H9 (cell line): ENCODE results near the gene EFNB1. TPM values are rescaled to one million over a fixed set of nuclear protein-coding genes. Genes with fewer than 3 reads are reported as not detected.

Experiments
- DNase-seq: peaks from one replicate; pipeline ENCODE4 v3.0.0-alpha.2; 2017
- H2AFZ ChIP-seq: one replicate; pipeline ENCODE4 v1.6.1; 2013; ENCODE audit warnings: mild to moderate bottlenecking, low read length, control low read depth, moderate library complexity
- H2AK5ac ChIP-seq: 2 replicates; pipeline ENCODE4 v1.6.1; 2013; ENCODE audit warnings: low read length, control low read depth, mixed read lengths; ENCODE audit not compliant: insufficient read length
- H2BK120ac ChIP-seq: one replicate; pipeline ENCODE4 v1.6.1; 2013; ENCODE audit warnings: low read depth, mild to moderate bottlenecking, low read length, control low read depth, inconsistent platforms; ENCODE audit not compliant: poor library complexity, severe bottlenecking
- H2BK12ac ChIP-seq: 2 replicates; pipeline ENCODE4 v1.6.1; 2013; ENCODE audit warnings: low read length, control low read depth, mixed read lengths, low read depth; ENCODE audit not compliant: insufficient read length
- H2BK15ac ChIP-seq: 2 replicates; pipeline ENCODE4 v1.6.1; 2013; ENCODE audit warnings: low read depth, low read length, control low read depth
- H2BK20ac ChIP-seq: one replicate; pipeline ENCODE4 v1.6.1; 2013; ENCODE audit warnings: low read depth, mild to moderate bottlenecking, low read length, control low read depth, inconsistent platforms; ENCODE audit not compliant: poor library complexity, severe bottlenecking
- H2BK5ac ChIP-seq: 2 replicates; pipeline ENCODE4 v1.6.1; 2013; ENCODE audit warnings: low read length, control low read depth, mixed read lengths; ENCODE audit not compliant: insufficient read length
- H3K14ac ChIP-seq: 2 replicates; pipeline ENCODE4 v1.6.1; 2013; ENCODE audit warnings: low read length, control low read depth; ENCODE audit not compliant: insufficient read depth
- H3K18ac ChIP-seq: 2 replicates; pipeline ENCODE4 v1.6.1; 2013; ENCODE audit warnings: low read depth, mild to moderate bottlenecking, mixed read lengths, low read length, control low read depth; ENCODE audit not compliant: insufficient read length
- H3K23ac ChIP-seq: 2 replicates; pipeline ENCODE4 v1.6.1; 2013; ENCODE audit warnings: low read length, control low read depth, mixed read lengths, low read depth; ENCODE audit not compliant: insufficient read length
- H3K23me2 ChIP-seq: 2 replicates; pipeline ENCODE4 v1.6.1; 2013; ENCODE audit warnings: low read depth, mild to moderate bottlenecking, mixed read lengths, low read length, control low read depth; ENCODE audit not compliant: insufficient read length, poor library complexity, severe bottlenecking
- H3K27ac ChIP-seq: 2 replicates; pipeline ENCODE4 v1.5.1; 2013; ENCODE audit warnings: low read length, control low read depth, mixed read lengths, low read depth; ENCODE audit not compliant: insufficient read length
- H3K27me3 ChIP-seq: 2 replicates; pipeline ENCODE4 v1.6.1; 2013; ENCODE audit warnings: low read length, control low read depth, inconsistent platforms; ENCODE audit not compliant: insufficient read depth
- H3K4ac ChIP-seq: 2 replicates; pipeline ENCODE4 v1.6.1; 2013; ENCODE audit warnings: low read depth, mild to moderate bottlenecking, control low read depth, inconsistent platforms, low read length, moderate library complexity
- H3K4me1 ChIP-seq: 2 replicates; pipeline ENCODE4 v1.6.1; 2013; ENCODE audit warnings: low read length, control low read depth, inconsistent platforms; ENCODE audit not compliant: insufficient read depth
- H3K4me2 ChIP-seq: 2 replicates; pipeline ENCODE4 v1.6.1; 2013; ENCODE audit warnings: low read length, control low read depth, mixed read lengths; ENCODE audit not compliant: insufficient read length, insufficient read depth
- H3K56ac ChIP-seq: 2 replicates; pipeline ENCODE4 v1.6.1; 2013; ENCODE audit warnings: low read depth, mild to moderate bottlenecking, mixed read lengths, low read length, control low read depth; ENCODE audit not compliant: insufficient read length
- H3K79me1 ChIP-seq: 2 replicates; pipeline ENCODE4 v1.6.1; 2013; ENCODE audit warnings: low read depth, mild to moderate bottlenecking, moderate library complexity, low read length, control low read depth, inconsistent platforms; ENCODE audit not compliant: insufficient read depth, poor library complexity, severe bottlenecking
- H3K79me2 ChIP-seq: 2 replicates; pipeline ENCODE4 v1.6.1; 2013; ENCODE audit warnings: low read length, control low read depth, inconsistent platforms; ENCODE audit not compliant: insufficient read depth
- H3K9ac ChIP-seq: 2 replicates; pipeline ENCODE4 v1.6.1; 2013; ENCODE audit warnings: low read length, control low read depth, mixed read lengths; ENCODE audit not compliant: insufficient read length; ENCODE audit errors: extremely low read depth
- H3K9me3 ChIP-seq: one replicate; pipeline ENCODE4 v1.6.1; 2013; ENCODE audit warnings: low read depth, low read length, inconsistent platforms; ENCODE audit not compliant: control insufficient read depth
- H3T11ph ChIP-seq: one replicate; pipeline ENCODE4 v1.6.1; 2013; ENCODE audit warnings: mild to moderate bottlenecking, low read length, control low read depth, inconsistent platforms
- H4K20me1 ChIP-seq: one replicate; pipeline ENCODE4 v1.6.1; 2013; ENCODE audit not compliant: control insufficient read depth, insufficient read length, insufficient read depth
- H4K5ac ChIP-seq: 2 replicates; pipeline ENCODE4 v1.6.1; 2013; ENCODE audit warnings: low read depth, mild to moderate bottlenecking, mixed read lengths, low read length, control low read depth; ENCODE audit not compliant: insufficient read length
- H4K8ac ChIP-seq: replicated peaks from 2 replicates; pipeline ENCODE4 v1.6.1; 2013; ENCODE audit warnings: low read length, control low read depth, mixed read lengths, low read depth; ENCODE audit not compliant: insufficient read length
- H4K91ac ChIP-seq: 2 replicates; pipeline ENCODE4 v1.6.1; 2013; ENCODE audit warnings: low read depth, mild to moderate bottlenecking, moderate library complexity, mixed read lengths, low read length, control low read depth; ENCODE audit not compliant: insufficient read length
- H3K27ac Mint-ChIP-seq, 3 experiments: 2 replicates in 2 of 3; 3 replicates in 1 of 3; pipeline ENCODE4 v1.8.0; 2020 to 2021; ENCODE audit warnings: mixed read lengths in 3 of 3, mild to moderate bottlenecking in 1 of 3, moderate library complexity in 1 of 3
- H3K27me3 Mint-ChIP-seq: 2 replicates; pipeline ENCODE4 v1.8.0; 2021; ENCODE audit warnings: low read depth, mild to moderate bottlenecking, moderate library complexity, mixed read lengths
- H3K36me3 Mint-ChIP-seq, 3 experiments: 2 replicates in 2 of 3; 3 replicates in 1 of 3; pipeline ENCODE4 v1.8.0; 2020 to 2021; ENCODE audit warnings: low read depth in 3 of 3, mixed read lengths in 3 of 3; ENCODE audit not compliant: insufficient read depth in 1 of 3
- H3K4me1 Mint-ChIP-seq, 2 experiments: 2 replicates each; pipeline ENCODE4 v1.8.0; 2020; ENCODE audit warnings: mixed read lengths in 2 of 2
- H3K4me3 Mint-ChIP-seq, 2 experiments: 2 replicates in 1 of 2; 3 replicates in 1 of 2; pipeline ENCODE4 v1.8.0; 2020 to 2021; ENCODE audit warnings: mild to moderate bottlenecking in 2 of 2, mixed read lengths in 2 of 2, moderate library complexity in 1 of 2
- H3K9me3 Mint-ChIP-seq, 2 experiments: 2 replicates in 1 of 2; 3 replicates in 1 of 2; pipeline ENCODE4 v1.8.0; 2020; ENCODE audit warnings: mild to moderate bottlenecking in 2 of 2, mixed read lengths in 2 of 2, moderate library complexity in 1 of 2
- WGBS: extraction: QIAGEN DNeasy Blood & Tissue Kit; methylation state at CpG from one replicate; pipeline ENCODE4 v1.1.7; 2013; ENCODE audit warnings: missing lambda C conversion rate, low lambda C conversion rate, mixed read lengths; ENCODE audit not compliant: insufficient read length; ENCODE audit errors: extremely low coverage; 5-methylcytosine and 5-hydroxymethylcytosine counted together
- total RNA-seq: library from RNA; stranded (reverse); gene quantifications from 2 replicates; pipeline ENCODE4 v1.2.1, GENCODE V29; 2021
- TF ChIP-seq, protein P1 (sequence below): fragments of 200-600 bp; sonication (generic); conservative IDR thresholded peaks from 3 replicates; pipeline ENCODE4 v1.8.0; 2021; ENCODE audit warnings: antibody characterized with exemption, mild to moderate bottlenecking

EFNB1 gene
- total RNA-seq, 1 experiment from 2014 or later = 3.1 TPM

DNA sequence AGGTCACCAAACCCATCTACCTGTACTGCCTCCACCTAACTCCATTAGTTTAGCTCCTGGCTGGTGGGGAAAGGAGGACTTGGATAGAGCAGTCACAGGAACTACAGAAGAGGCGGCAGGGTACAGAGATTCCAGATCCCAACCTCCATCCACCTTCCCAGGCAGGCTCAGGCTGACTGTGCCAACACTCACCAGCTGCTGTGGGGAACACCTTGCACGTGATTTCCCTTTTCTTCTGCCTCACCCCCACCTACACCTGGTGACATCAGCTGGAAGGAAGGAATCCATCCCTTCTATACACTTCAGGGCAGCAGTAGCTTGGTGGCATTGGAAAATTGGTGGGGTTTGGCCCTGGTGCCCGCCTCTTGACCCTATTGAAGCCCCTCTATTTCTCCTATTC lies 41.5 kb downstream of the EFNB1 start:
- H3K18ac ChIP-seq = no peak overlapping the region
- no peak overlapping the region for H2BK15ac ChIP-seq
- H3K79me1 ChIP-seq = no peaks in the 10 kb centered on the region
- no peak overlapping the region for H4K5ac ChIP-seq
- H3K4ac ChIP-seq = no peak overlapping the region
- no peak overlapping the region for H3K27ac ChIP-seq
- Mint-ChIP-seq H3K36me3 (peaks cover 0 to 3% (median 0%) of the 10 kb centered on the region in 3 experiments; a peak in 2 of 7 replicates), H3K4me1 (peaks cover 10 to 27% of the 10 kb centered on the region in 2 experiments), H3K27me3 (peaks cover 11% of the 10 kb centered on the region), H3K4me3 (no peak overlapping the region), H3K9me3 (peaks cover 86 to 87% of the 10 kb centered on the region in 2 experiments), H3K27ac (no peak overlapping the region)
- H2BK120ac ChIP-seq = no peak overlapping the region
- H4K20me1 ChIP-seq = no peaks in the 10 kb centered on the region
- no peak overlapping the region for H2AK5ac ChIP-seq
- no peak overlapping the region for H2AFZ ChIP-seq
- no peak overlapping the region for H3K23ac ChIP-seq
- H4K8ac ChIP-seq = no peak overlapping the region
- no peak overlapping the region for H3K14ac ChIP-seq
- no peak overlapping the region for H2BK12ac ChIP-seq
- no peak for DNase-seq
- no peaks in the 10 kb centered on the region for H3K23me2 ChIP-seq
- no peaks in the 10 kb centered on the region for H3K27me3 ChIP-seq
- no peak overlapping the region for H3K4me2 ChIP-seq
- no CpG with 5 or more reads among the region's 3 CpGs for WGBS
- H3T11ph ChIP-seq = no peak overlapping the region
- no peak overlapping the region for H3K9ac ChIP-seq
- H2BK5ac ChIP-seq = no peak overlapping the region
- no peak overlapping the region for H3K56ac ChIP-seq
- H3K4me1 ChIP-seq = no peaks in the 10 kb centered on the region; the same call in 1 of the 2 replicates
- no peak overlapping the region for H2BK20ac ChIP-seq
- TF ChIP-seq, protein P1, sequence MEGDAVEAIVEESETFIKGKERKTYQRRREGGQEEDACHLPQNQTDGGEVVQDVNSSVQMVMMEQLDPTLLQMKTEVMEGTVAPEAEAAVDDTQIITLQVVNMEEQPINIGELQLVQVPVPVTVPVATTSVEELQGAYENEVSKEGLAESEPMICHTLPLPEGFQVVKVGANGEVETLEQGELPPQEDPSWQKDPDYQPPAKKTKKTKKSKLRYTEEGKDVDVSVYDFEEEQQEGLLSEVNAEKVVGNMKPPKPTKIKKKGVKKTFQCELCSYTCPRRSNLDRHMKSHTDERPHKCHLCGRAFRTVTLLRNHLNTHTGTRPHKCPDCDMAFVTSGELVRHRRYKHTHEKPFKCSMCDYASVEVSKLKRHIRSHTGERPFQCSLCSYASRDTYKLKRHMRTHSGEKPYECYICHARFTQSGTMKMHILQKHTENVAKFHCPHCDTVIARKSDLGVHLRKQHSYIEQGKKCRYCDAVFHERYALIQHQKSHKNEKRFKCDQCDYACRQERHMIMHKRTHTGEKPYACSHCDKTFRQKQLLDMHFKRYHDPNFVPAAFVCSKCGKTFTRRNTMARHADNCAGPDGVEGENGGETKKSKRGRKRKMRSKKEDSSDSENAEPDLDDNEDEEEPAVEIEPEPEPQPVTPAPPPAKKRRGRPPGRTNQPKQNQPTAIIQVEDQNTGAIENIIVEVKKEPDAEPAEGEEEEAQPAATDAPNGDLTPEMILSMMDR = no peak
- H3K79me2 ChIP-seq = no peaks in the 10 kb centered on the region
- no peaks in the 10 kb centered on the region for H3K9me3 ChIP-seq
- H4K91ac ChIP-seq = no peak overlapping the region
